Measurements from ENCODE around the gene SHISA4. TPM values are rescaled to one million over a fixed set of nuclear protein-coding genes. Genes with fewer than 3 reads are reported as not detected.

Gene SHISA4
- total and polyA plus RNA-seq, 12 donors = 32.9 to 221 (median 77.9) TPM

DNA sequence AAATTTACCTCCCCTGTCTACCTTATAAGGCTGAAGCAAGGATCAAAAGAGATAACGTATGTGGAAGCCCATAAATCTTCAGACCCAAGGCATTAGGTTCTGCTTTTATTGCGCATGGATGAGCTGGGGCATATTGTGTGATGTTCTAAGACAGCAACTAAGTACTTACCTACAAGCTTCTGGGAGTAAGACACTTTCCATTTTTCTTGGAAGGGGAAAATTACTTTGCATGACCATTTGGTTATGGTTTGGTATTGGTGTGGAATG, 36.5 kb downstream of the SHISA4 start:
- no peak for DNase-seq
- Histone ChIP-seq H3K27ac (no peak overlapping the region), H3K27me3 (no peaks in the 10 kb centered on the region), H3K9me3 (replicated peaks in 1 of 3) (no peaks in the 10 kb centered on the region), H3K4me3 (no peak overlapping the region), H3K4me1 (replicated peaks in 1 of 2) (peaks cover 17 to 29% of the 10 kb centered on the region in 2 donors), H3K36me3 (replicated peaks in 1 of 2) (no peaks in the 10 kb centered on the region)
- TF ChIP-seq POLR2A (IDR thresholded peaks at IDR 0.05) = no peak
- no peak for TF ChIP-seq CTCF (IDR thresholded peaks at IDR 0.05)
- intact Hi-C loops (cut with DNase I) = no loop called here
- 32 to 58% (median 41%) methylated on average over 2 of the region's 2 CpGs for WGBS, 4 donors

GRCh38 chr1:201925981-201926645, 37.4 kb downstream of the SHISA4 start:
- no peaks in the 10 kb centered on the region for H3K9me3 ChIP-seq (replicated peaks in 1 of 3)
- intact Hi-C loops (cut with DNase I) = no loop called here
- H3K4me1 ChIP-seq (replicated peaks in 1 of 2) = peaks cover 11 to 22% of the 10 kb centered on the region in 2 donors
- no peaks in the 10 kb centered on the region for H3K36me3 ChIP-seq (replicated peaks in 1 of 2)
- H3K4me3 ChIP-seq = no peak overlapping the region
- H3K27me3 ChIP-seq = no peaks in the 10 kb centered on the region
- TF ChIP-seq CTCF (IDR thresholded peaks at IDR 0.05) (no peak), POLR2A (IDR thresholded peaks at IDR 0.05) (no peak)
- DNase-seq = no peak
- WGBS, 4 donors = 69 to 77% (median 76%) methylated on average over 5 of the region's 5 CpGs
- peak overlapping the region in 2 of 5 donors; percentile 0 to 44 for H3K27ac ChIP-seq

GRCh38 chr1:201928266-201928665, 39.6 kb downstream of the SHISA4 start:
- Histone ChIP-seq H3K4me3 (no peak overlapping the region), H3K4me1 (replicated peaks in 1 of 2) (peaks cover 11 to 22% of the 10 kb centered on the region in 2 donors)
- WGBS, 4 donors = 94 to 100% (median 97%) methylated on average over 2 to 3 of the region's 3 CpGs

GRCh38 chr1:201930137-201930536, 41.4 kb downstream of the SHISA4 start:
- intact Hi-C loops (cut with DNase I) = no loop called here
- no peaks in the 10 kb centered on the region for H3K27me3 ChIP-seq
- TF ChIP-seq POLR2A (IDR thresholded peaks at IDR 0.05) (no peak), CTCF (IDR thresholded peaks at IDR 0.05) (no peak)
- no peaks in the 10 kb centered on the region for H3K36me3 ChIP-seq (replicated peaks in 1 of 2)
- H3K9me3 ChIP-seq (replicated peaks in 1 of 3) = no peaks in the 10 kb centered on the region
- H3K27ac ChIP-seq = peak overlapping the region in 1 of 5 donors; percentile 23
- peaks cover 11 to 22% of the 10 kb centered on the region in 2 donors for H3K4me1 ChIP-seq (replicated peaks in 1 of 2)
- no peak overlapping the region for H3K4me3 ChIP-seq
- 72 to 81% (median 75%) methylated on average over 4 of the region's 4 CpGs for WGBS, 4 donors
- DNase-seq = no peak

More at GRCh38 chr1:201928266-201928665, 39.6 kb downstream of the SHISA4 start:
- TF ChIP-seq POLR2A (IDR thresholded peaks at IDR 0.05) = no peak
- H3K36me3 ChIP-seq (replicated peaks in 1 of 2) = no peaks in the 10 kb centered on the region
- no peak for DNase-seq
- intact Hi-C loops (cut with DNase I) = no loop called here
- no peaks in the 10 kb centered on the region for H3K27me3 ChIP-seq
- H3K9me3 ChIP-seq (replicated peaks in 1 of 3) = no peaks in the 10 kb centered on the region
- H3K27ac ChIP-seq = no peak overlapping the region

- TF ChIP-seq CTCF (IDR thresholded peaks at IDR 0.05) (no peak), POLR2A (IDR thresholded peaks at IDR 0.05) (no peak)
- intact Hi-C loops (cut with DNase I) = no loop called here
- H3K9me3 ChIP-seq (replicated peaks in 1 of 3) = no peaks in the 10 kb centered on the region
- no peaks in the 10 kb centered on the region for H3K36me3 ChIP-seq (replicated peaks in 1 of 2)
- peaks cover 11 to 16% of the 10 kb centered on the region in 2 donors for H3K4me1 ChIP-seq (replicated peaks in 1 of 2)
- 82 to 87% (median 84%) methylated on average over 5 of the region's 5 CpGs for WGBS, 4 donors
- DNase-seq = no peak
- no peaks in the 10 kb centered on the region for H3K27me3 ChIP-seq
- no peak overlapping the region for H3K4me3 ChIP-seq
- H3K27ac ChIP-seq = no peak overlapping the region
Observed at GRCh38 chr1:201930803-201931202, 42.1 kb downstream of the SHISA4 start.
